ENCODE data around the gene PAX8. TPM values are rescaled to one million over a fixed set of nuclear protein-coding genes. Genes with fewer than 3 reads are reported as not detected.
A peak's percentile ranks its signal among the peaks of the same experiment; 100 is the strongest.

The PAX8 gene
- total and polyA plus RNA-seq, 3 experiments from 2014 or later, result 0.97 to 2.3 (median 2.3) TPM

GRCh38 chr2:113183703-113184102 lies 95.0 kb downstream of the PAX8 start:
- peaks cover 86% of the 10 kb centered on the region for H3K4me1 ChIP-seq (ENCODE audit: insufficient read depth, low read length)

GRCh38 chr2:113183264-113183663 lies 95.5 kb downstream of the PAX8 start:
- Histone ChIP-seq H3K27me3 (ENCODE audit: insufficient read depth, low read length, poor library complexity, severe bottlenecking) (no peaks in the 10 kb centered on the region), H3K27ac (ENCODE audit: low read depth, low read length) (no peak overlapping the region), H3K4me3 (ENCODE audit: low read length) (no peak overlapping the region), H3K36me3 (ENCODE audit: insufficient read depth, low read length) (peaks cover 40% of the 10 kb centered on the region), H3K9me3 (ENCODE audit: low read length) (no peaks in the 10 kb centered on the region), H3K4me1 (ENCODE audit: insufficient read depth, low read length) (peaks cover 90% of the 10 kb centered on the region)
- no peaks in the 10 kb centered on the region for H3K27me3 Mint-ChIP-seq
- DNase-seq, result no peak
- POLR2A ChIA-PET, result interaction anchor here (1.2 kb wide), 1 partner anchor 10 kb away, joined by 4 read pairs; no protein-coding TSS in a partner anchor
- no peaks in the 10 kb centered on the region for H3K9me3 Mint-ChIP-seq
- H3K36me3 Mint-ChIP-seq, result peaks cover 0 to 74% (median 10%) of the 10 kb centered on the region in 3 donors
- CTCF ChIA-PET, result interaction anchor here (1.2 to 5.6 kb wide), 3 partner anchors 8 to 44 kb away, joined by 3 to 92 read pairs (median 6); no protein-coding TSS in a partner anchor
- peak overlapping the region in 3 of 7 donors; percentile 43 to 54 (median 47) for H3K4me3 Mint-ChIP-seq
- H3K27ac Mint-ChIP-seq, result peak overlapping the region; percentile 47 to 86 (median 79)
- peaks cover 85 to 97% (median 94%) of the 10 kb centered on the region in 3 donors for H3K4me1 Mint-ChIP-seq

More at GRCh38 chr2:113183703-113184102, 95.0 kb downstream of the PAX8 start:
- no peak for DNase-seq
- Mint-ChIP-seq H3K27me3 (no peaks in the 10 kb centered on the region), H3K36me3 (peaks cover 0 to 72% (median 10%) of the 10 kb centered on the region in 3 donors), H3K4me3 (peak overlapping the region; percentile 1 to 54 (median 43)), H3K9me3 (no peaks in the 10 kb centered on the region), H3K4me1 (peaks cover 81 to 95% (median 92%) of the 10 kb centered on the region in 3 donors), H3K27ac (peak overlapping the region; percentile 47 to 86 (median 79))
- Histone ChIP-seq H3K9me3 (ENCODE audit: low read length) (no peaks in the 10 kb centered on the region), H3K36me3 (ENCODE audit: insufficient read depth, low read length) (peaks cover 40% of the 10 kb centered on the region), H3K27me3 (ENCODE audit: insufficient read depth, low read length, poor library complexity, severe bottlenecking) (no peaks in the 10 kb centered on the region), H3K27ac (ENCODE audit: low read depth, low read length) (no peak overlapping the region), H3K4me3 (ENCODE audit: low read length) (no peak overlapping the region)
- ChIA-PET POLR2A (interaction anchor here (0.6 to 1.2 kb wide), 2 partner anchors 10 to 213 kb away, joined by 3 to 4 read pairs; no protein-coding TSS in a partner anchor), CTCF (interaction anchor here (0.9 to 5.6 kb wide), 4 partner anchors 9 to 45 kb away, joined by 3 to 92 read pairs (median 5); no protein-coding TSS in a partner anchor)

- CTCF ChIA-PET, result interaction anchor here (1.2 to 5.6 kb wide), 3 partner anchors 18 to 46 kb away, joined by 3 to 92 read pairs (median 52); no protein-coding TSS in a partner anchor
- POLR2A ChIA-PET, result no interaction called here
- Mint-ChIP-seq H3K4me1 (peaks cover 84 to 97% (median 94%) of the 10 kb centered on the region in 3 donors), H3K4me3 (peak overlapping the region in 4 of 7 donors; percentile 8 to 95 (median 60)), H3K9me3 (no peaks in the 10 kb centered on the region), H3K36me3 (peaks cover 0 to 73% (median 10%) of the 10 kb centered on the region in 3 donors), H3K27ac (peak overlapping the region; percentile 21 to 94 (median 82)), H3K27me3 (no peaks in the 10 kb centered on the region)
- no peaks in the 10 kb centered on the region for H3K27me3 ChIP-seq (ENCODE audit: insufficient read depth, low read length, poor library complexity, severe bottlenecking)
- H3K27ac ChIP-seq (ENCODE audit: low read depth, low read length), result no peak overlapping the region
- DNase-seq, result no peak
- no peaks in the 10 kb centered on the region for H3K9me3 ChIP-seq (ENCODE audit: low read length)
- H3K4me1 ChIP-seq (ENCODE audit: insufficient read depth, low read length), result peaks cover 94% of the 10 kb centered on the region
- H3K4me3 ChIP-seq (ENCODE audit: low read length), result no peak overlapping the region
- peaks cover 38% of the 10 kb centered on the region for H3K36me3 ChIP-seq (ENCODE audit: insufficient read depth, low read length)
These were observed 96.1 kb downstream of the PAX8 start for GRCh38 chr2:113182471-113183260.

- CTCF ChIA-PET, result interaction anchor here (1.0 to 5.6 kb wide), 13 partner anchors 9 to 189 kb away, joined by 3 to 92 read pairs (median 4); no protein-coding TSS in a partner anchor
- peaks cover 0 to 76% (median 13%) of the 10 kb centered on the region in 3 donors for H3K36me3 Mint-ChIP-seq
- no peaks in the 10 kb centered on the region for H3K27me3 ChIP-seq (ENCODE audit: insufficient read depth, low read length, poor library complexity, severe bottlenecking)
- no peaks in the 10 kb centered on the region for H3K9me3 ChIP-seq (ENCODE audit: low read length)
- H3K27ac Mint-ChIP-seq, result peak overlapping the region; percentile 74 to 94 (median 93)
- no peak overlapping the region for H3K27ac ChIP-seq (ENCODE audit: low read depth, low read length)
- H3K4me1 ChIP-seq (ENCODE audit: insufficient read depth, low read length), result peaks cover 98% of the 10 kb centered on the region
- no peaks in the 10 kb centered on the region for H3K9me3 Mint-ChIP-seq
- peaks cover 41% of the 10 kb centered on the region for H3K36me3 ChIP-seq (ENCODE audit: insufficient read depth, low read length)
- H3K27me3 Mint-ChIP-seq, result no peaks in the 10 kb centered on the region
- DNase-seq, result peak in 1 of 5 donors; percentile 33
- peaks cover 87 to 97% (median 97%) of the 10 kb centered on the region in 3 donors for H3K4me1 Mint-ChIP-seq
- POLR2A ChIA-PET, result interaction anchor here (2.1 kb wide), 1 partner anchor 43 kb away, joined by 10 read pairs; no protein-coding TSS in a partner anchor
- H3K4me3 ChIP-seq (ENCODE audit: low read length), result peak overlapping the region; percentile 48
- peak overlapping the region; percentile 4 to 95 (median 80) for H3K4me3 Mint-ChIP-seq
These were observed 97.3 kb downstream of the PAX8 start for GRCh38 chr2:113181258-113182051.

- Histone ChIP-seq H3K27me3 (ENCODE audit: insufficient read depth, low read length, poor library complexity, severe bottlenecking) (no peaks in the 10 kb centered on the region), H3K36me3 (ENCODE audit: insufficient read depth, low read length) (peaks cover 33% of the 10 kb centered on the region), H3K9me3 (ENCODE audit: low read length) (no peaks in the 10 kb centered on the region), H3K4me3 (ENCODE audit: low read length) (peak overlapping the region; percentile 14), H3K27ac (ENCODE audit: low read depth, low read length) (peak overlapping the region; percentile 21), H3K4me1 (ENCODE audit: insufficient read depth, low read length) (peaks cover 96% of the 10 kb centered on the region)
- H3K9me3 Mint-ChIP-seq, result no peaks in the 10 kb centered on the region
- H3K27ac Mint-ChIP-seq, result peak overlapping the region; percentile 80 to 97 (median 94)
- peaks cover 0 to 68% (median 11%) of the 10 kb centered on the region in 3 donors for H3K36me3 Mint-ChIP-seq
- H3K4me1 Mint-ChIP-seq, result peaks cover 85 to 94% (median 91%) of the 10 kb centered on the region in 3 donors
- ChIA-PET POLR2A (interaction anchor here (1.0 to 2.1 kb wide), 2 partner anchors 23 to 42 kb away, joined by 7 to 10 read pairs; no protein-coding TSS in a partner anchor), CTCF (interaction anchor here (0.7 to 5.6 kb wide), 16 partner anchors 8 to 190 kb away, joined by 3 to 92 read pairs (median 4); no protein-coding TSS in a partner anchor)
- H3K4me3 Mint-ChIP-seq, result peak overlapping the region; percentile 51 to 95 (median 80)
- H3K27me3 Mint-ChIP-seq, result peaks cover 0 to under 1% of the 10 kb centered on the region in 2 donors
- no peak for DNase-seq
These were observed 98.4 kb downstream of the PAX8 start for GRCh38 chr2:113180131-113180946.

GRCh38 chr2:113179446-113180045 lies 99.2 kb downstream of the PAX8 start:
- H3K27ac ChIP-seq (ENCODE audit: low read depth, low read length), result no peak overlapping the region

More at GRCh38 chr2:113179446-113180045, 99.2 kb downstream of the PAX8 start:
- POLR2A ChIA-PET, result interaction anchor here (1.0 to 2.1 kb wide), 2 partner anchors 22 to 41 kb away, joined by 7 to 10 read pairs; no protein-coding TSS in a partner anchor
- peaks cover 30% of the 10 kb centered on the region for H3K36me3 ChIP-seq (ENCODE audit: insufficient read depth, low read length)
- DNase-seq, result no peak
- Mint-ChIP-seq H3K9me3 (peaks cover 0 to 3% (median 0%) of the 10 kb centered on the region in 5 donors), H3K27ac (peak overlapping the region; percentile 80 to 97 (median 92)), H3K4me1 (peaks cover 82 to 94% (median 88%) of the 10 kb centered on the region in 3 donors), H3K27me3 (peaks cover 0 to 3% of the 10 kb centered on the region in 2 donors), H3K36me3 (peaks cover 0 to 66% (median 12%) of the 10 kb centered on the region in 3 donors), H3K4me3 (peak overlapping the region; percentile 54 to 95 (median 73))
- H3K4me1 ChIP-seq (ENCODE audit: insufficient read depth, low read length), result peaks cover 88% of the 10 kb centered on the region
- CTCF ChIA-PET, result interaction anchor here (0.8 to 5.6 kb wide), 7 partner anchors 12 to 43 kb away, joined by 3 to 92 read pairs (median 4); no protein-coding TSS in a partner anchor
- H3K4me3 ChIP-seq (ENCODE audit: low read length), result no peak overlapping the region
- no peaks in the 10 kb centered on the region for H3K27me3 ChIP-seq (ENCODE audit: insufficient read depth, low read length, poor library complexity, severe bottlenecking)
- H3K9me3 ChIP-seq (ENCODE audit: low read length), result no peaks in the 10 kb centered on the region
